ENCODE data around the gene PROB1. TPM values are rescaled to one million over a fixed set of nuclear protein-coding genes. Genes with fewer than 3 reads are reported as not detected.

The PROB1 gene
- total RNA-seq, 1 donor from 2014 or later: 1.7 TPM

Other genes with a start within 250 kb of the PROB1 start
- 29.8 TPM for gene SIL1, start 196.7 kb downstream of the PROB1 start, total RNA-seq
- 271 TPM for gene MATR3, start 101.4 kb downstream of the PROB1 start, total RNA-seq
- gene PAIP2, start 53.2 kb downstream of the PROB1 start, total RNA-seq: 76.0 TPM
- 0.30 TPM for gene SLC23A1, start 11.8 kb downstream of the PROB1 start, total RNA-seq
- 0.89 TPM for gene MZB1, start 5.2 kb downstream of the PROB1 start, total RNA-seq
- gene SPATA24, start 9.0 kb upstream of the PROB1 start, total RNA-seq: 3.5 TPM
- 6.6 TPM for gene DNAJC18, start 44.4 kb upstream of the PROB1 start, total RNA-seq
- gene ECSCR, start 67.6 kb upstream of the PROB1 start, total RNA-seq: 11.9 TPM
- gene SMIM33, start 75.9 kb upstream of the PROB1 start, total RNA-seq: not detected
- 16.6 TPM for gene STING1, start 87.7 kb upstream of the PROB1 start, total RNA-seq
- 69.8 TPM for gene UBE2D2, start 166.2 kb upstream of the PROB1 start, total RNA-seq